Stimulated activated CD8-positive, alpha-beta memory T cell treated with anti-CD3 and anti-CD28 coated beads, Interleukin-7, amount 100 ng/mL, for 4 hours (primary cell): ENCODE measurements around the gene CEMIP.

Source experiments
- DNase-seq, 2 donors: peaks; one replicate each; pipeline ENCODE4 v3.0.0-alpha.2; 2020; ENCODE audit warnings: low read depth in 2 of 2

CEMIP gene

DNA sequence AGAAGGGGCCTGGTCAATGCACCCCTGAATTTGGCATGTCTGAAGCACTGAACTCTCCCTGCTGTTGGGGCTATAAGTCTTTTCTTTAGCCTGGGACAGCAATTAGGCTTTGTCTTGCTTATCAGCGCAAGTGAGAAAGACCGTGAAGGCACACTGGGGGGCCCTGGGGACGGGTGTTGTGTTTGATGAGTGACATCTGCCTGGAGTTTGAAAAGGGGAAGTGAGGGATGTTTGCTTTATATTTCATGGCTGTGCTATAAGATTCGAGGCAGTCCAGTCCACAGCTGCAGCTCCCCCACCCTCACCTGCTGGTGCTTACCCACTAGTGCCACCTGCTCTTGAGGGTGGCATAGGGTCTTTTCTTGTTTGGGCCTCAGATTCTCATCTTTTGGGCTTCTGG is 44.8 kb downstream of the CEMIP start:
- DNase-seq = no peak

DNA sequence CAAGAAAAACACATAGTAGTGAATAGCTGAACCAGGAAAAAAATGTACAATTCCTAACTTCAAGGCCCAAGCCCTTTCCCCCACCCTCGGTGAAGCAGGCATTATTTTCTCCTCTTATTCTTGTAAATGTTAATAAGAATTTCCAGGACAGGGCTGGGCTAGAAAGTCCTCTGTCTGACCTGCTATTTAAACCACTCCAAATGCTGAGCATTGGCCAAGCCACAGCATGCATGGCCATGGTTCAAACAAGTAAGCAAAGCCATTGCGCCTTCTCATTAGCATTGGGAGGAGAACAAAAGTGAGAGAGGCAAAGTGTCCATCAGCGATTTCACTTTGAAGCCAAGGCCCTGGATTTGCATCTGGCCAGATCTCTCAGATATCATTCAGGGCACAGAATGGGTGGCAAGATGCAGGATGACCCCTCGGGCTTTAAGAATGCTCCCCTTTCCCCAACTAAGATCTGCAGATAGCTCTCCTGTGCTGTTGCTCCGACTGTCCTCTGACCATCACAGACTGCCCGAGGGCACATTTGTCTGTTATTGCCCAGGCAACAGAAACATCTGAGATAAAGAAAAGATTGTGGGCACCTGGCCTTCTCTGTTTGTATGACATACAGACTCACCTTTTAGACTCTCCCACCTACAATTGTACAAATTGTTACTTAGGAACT is 46.3 kb downstream of the CEMIP start:
- no peak for DNase-seq

DNA sequence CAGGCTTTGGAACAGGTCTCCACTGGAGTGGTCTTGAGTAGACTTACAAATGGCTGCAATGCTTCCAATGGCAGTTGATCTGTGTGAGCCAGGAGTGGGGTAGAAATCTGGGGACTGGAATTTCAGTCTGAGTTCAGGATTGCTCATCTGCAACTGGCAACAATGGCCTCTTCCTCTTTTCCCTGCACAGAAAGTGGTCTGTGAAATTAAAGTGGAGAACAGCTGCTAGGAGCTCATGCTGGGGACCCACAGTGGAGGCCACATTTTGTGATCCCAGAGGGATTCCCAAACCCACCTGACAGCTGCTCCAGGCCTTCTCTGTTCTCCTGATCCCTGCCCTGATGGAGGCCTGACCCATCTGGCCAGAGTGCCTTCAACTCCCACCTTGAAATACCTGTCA is 49.6 kb downstream of the CEMIP start:
- no peak for DNase-seq

DNA sequence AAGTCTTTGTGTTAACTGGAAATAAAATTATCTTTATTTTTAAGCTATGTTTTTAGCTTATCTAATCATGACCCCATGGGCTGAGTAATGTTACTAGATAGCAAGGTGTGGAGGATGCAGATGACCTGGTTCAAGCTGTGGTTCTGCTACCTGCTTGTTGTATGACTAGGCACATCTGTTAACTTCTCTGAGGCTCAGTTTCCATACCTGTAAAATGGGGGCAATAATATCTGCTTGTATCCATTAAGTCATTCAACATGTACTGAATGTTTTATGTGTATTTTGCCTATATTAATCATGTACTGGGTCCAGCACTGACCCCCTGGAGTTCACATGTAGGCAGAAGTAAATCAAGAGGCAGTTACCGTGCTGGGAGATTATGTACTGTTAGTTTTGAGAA is 51.5 kb downstream of the CEMIP start:
- DNase-seq = no peak

DNA sequence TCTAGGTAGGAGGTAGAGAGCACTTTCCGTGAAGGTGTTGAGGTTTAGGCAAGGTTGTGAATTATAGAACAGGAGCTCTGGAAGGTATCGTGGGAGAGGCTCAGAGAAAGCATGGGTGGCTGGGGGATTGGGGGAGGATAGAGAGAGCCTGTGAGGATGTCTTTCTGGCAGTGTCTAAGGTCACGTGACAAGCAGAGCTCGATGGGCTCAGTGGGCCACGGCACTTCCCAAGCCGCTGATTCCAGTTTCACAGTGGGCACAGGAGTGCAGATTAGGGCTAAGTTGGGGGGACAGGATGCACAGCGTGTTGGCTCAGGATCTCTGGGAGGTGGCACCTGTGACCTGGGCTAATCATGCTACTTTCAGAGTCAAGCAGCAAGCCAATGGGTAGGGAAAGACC is 52.0 kb downstream of the CEMIP start:
- DNase-seq = no peak

DNA sequence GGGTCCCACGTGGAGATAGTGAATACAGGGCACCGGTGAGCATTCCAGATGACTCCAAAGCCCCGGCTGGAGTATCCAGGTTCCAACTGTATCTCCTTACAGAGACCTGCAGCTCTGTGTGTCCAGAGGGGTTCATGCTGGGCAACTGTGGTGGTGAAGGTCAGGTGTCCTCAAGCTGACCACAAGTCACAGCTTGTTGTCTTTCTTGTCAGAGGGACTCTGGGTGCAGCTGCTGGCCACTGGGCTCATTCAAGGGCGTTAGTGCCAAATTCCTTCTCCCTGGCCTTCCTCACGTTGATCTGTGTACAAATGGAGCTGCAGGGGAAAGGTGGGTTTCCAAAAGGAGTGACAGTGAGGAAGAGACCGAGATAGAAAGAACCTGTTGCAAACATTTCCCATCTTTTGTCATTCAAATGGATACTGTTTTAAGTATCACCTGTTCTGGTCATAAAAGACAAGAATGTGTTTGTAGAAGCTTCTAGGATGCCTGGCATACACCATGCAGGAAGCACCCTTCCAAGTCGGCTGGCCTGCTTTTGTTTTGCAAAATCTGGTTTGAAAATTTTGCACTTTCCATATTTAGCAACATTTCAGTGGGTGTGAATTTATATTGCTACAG is 52.5 kb downstream of the CEMIP start:
- no peak for DNase-seq

DNA sequence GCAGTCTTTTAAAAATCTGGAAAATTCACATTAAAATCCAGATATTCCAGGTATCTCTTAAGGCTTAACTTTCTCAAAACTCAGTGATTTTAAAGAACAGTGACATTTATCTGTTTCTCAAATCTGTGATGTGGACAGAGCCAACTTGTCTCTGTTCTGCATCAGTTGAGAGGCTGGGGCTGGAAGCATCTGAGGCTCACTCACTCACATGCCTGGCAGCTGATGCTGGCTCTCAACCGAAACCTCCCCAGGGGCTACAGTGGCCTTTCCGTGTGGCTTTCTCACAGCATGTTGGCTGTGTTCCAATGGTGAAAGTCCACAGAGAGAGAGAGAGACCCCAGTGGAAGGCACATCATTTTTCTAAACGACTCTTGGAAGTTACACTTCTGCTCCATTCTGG is 53.5 kb downstream of the CEMIP start:
- DNase-seq = no peak

DNA sequence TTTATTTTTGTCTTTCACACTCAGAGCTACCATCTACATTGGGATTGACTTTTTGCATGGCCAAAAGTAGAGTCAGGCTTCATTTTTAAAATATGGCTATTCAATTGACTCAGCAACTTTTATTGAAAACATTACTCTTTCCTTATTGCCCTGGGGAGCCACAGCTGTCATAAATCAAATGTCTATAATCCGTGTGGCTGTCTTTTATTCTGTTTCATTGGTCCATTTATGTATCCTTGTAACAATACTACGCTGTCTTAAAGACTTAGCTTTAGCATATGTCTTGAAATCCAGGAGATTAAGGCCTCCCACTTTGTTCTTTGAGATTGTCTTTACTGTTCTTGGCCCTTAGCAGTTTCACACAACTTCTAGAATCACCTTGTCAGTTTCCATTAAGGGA is 55.2 kb downstream of the CEMIP start:
- DNase-seq = no peak

DNA sequence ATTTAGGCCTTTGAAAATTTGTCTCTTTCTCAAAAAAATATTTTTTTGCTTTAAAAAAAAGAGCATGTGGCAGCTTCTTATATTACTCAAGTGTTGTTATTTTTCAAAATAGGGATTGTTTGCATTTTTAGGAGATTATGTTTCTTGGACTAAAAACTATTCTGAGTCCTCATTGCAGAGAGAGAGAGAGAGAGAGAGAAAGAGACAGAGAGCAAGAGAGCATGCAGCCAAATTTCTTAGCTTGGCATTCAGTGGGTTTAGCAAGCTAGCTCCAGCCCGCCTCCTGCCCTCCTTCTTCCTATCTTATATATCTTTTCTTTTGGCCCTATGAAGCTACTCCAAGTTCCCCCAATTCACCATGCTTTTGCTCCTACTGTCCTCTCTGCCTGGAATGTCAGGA is 55.7 kb downstream of the CEMIP start:
- DNase-seq = no peak

DNA sequence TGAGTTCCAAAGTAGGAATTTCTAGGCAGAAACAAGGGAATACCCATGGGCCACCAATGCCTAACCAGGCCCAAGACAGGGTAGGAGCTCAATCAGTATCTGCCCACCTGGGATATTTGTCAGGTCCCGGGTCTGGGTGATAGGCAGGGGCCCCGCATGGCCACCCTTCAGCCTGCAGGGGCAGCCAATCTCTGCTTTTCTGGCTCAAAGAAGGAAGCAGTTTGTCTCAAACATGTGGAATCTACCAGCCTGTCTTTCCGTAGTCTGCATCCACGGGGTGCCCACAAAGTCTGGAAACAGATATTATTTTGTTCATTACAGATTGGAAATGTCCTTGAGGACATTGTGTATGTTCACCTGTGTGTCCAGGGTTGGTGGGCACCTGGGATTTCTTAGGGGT is 56.2 kb downstream of the CEMIP start:
- DNase-seq = no peak

DNA sequence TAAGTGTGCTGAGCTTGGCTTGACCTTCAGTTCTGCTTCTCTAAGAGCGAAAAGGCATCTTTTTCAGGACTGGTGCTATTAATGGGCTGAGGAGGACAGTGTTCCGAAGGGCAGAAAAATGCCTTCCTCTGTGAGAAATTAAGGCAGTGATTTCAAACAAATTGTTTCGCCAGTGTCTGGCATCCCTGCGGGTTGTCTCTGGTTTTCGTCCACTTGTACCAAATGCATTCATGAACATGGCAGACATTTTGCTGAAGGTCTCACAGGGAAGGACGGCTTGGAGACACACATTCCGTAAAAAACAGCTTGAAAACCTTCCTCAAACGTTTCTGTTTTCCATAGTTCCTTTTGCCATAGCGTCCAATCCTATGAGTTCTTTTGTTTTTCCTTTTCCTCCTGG is 57.1 kb downstream of the CEMIP start:
- no peak for DNase-seq

DNA sequence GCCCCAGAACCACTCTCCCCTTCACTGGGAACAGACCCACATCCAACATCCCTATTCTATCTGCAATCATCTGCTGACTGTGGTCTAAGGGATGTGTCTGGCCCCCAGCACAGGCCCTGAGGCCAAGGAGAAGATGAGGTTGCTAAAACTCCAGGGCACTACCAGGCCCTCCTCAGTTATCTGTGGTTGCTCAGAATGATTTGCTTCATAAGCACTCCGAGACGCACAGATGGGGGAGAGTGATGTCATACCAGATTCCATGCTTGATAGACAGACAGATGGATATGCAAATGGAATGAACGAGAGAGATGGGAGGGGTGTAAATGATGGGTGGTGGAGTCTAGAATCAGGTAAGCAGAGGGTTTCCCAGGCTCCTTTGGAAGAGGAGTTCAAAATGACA is 57.8 kb downstream of the CEMIP start:
- DNase-seq = no peak

DNA sequence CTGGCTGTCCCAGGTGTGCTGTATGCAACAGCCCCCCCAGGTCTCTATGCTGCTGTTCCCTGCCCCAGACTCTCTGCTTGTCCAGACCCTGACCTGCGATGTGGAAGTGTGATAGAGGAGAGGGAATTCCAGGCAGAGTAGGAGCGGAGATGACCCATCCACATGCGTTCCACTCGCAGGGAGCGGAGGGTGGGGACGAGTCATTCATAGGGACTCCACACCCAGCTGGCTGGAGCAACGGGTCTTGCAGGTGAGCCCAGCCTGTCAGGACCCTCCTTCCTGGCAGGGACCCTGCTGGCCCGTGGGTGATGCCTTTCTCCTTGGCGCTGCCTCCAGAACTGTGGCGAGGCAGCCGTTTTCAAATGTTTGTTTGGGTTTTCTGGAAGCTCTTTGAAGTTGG is 58.8 kb downstream of the CEMIP start:
- no peak for DNase-seq

DNA sequence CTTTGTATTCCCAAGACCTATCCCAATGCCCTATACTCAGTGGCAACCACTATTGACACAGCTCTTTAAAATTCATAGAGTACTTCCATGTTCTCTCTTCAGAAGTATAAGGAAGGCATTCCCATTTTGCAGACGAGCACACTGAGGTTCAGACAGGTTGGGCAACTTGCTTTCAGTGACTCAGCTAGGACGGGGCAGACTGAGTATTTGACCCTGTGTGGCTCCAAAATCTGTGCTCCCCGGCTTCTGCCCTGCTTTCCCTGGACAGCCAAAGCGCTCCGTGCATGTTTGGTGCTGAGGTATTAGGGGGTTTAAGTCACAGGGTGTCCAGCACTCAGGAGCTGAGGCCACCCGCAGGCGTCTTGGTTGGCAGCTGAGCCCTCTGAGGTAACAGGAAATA is 59.5 kb downstream of the CEMIP start:
- DNase-seq = no peak

DNA sequence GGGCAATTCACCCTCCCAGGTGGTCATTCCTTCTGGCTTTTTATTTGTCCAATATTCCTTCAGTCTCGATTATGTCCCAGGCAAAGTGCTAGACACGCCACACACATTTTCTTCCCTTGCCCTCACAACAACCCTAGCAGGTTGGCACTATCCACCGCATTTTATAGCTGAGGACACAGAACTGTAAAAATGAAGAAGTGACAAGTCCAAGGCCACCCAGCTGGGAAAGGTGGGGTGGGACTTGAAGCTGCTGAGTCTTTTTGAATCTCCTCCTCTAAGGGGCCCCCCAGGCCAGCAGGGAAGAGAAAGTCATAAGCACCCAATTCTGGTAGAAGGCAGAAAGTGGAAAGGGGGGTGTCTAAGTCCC is 60.6 kb downstream of the CEMIP start:
- no peak for DNase-seq

DNA sequence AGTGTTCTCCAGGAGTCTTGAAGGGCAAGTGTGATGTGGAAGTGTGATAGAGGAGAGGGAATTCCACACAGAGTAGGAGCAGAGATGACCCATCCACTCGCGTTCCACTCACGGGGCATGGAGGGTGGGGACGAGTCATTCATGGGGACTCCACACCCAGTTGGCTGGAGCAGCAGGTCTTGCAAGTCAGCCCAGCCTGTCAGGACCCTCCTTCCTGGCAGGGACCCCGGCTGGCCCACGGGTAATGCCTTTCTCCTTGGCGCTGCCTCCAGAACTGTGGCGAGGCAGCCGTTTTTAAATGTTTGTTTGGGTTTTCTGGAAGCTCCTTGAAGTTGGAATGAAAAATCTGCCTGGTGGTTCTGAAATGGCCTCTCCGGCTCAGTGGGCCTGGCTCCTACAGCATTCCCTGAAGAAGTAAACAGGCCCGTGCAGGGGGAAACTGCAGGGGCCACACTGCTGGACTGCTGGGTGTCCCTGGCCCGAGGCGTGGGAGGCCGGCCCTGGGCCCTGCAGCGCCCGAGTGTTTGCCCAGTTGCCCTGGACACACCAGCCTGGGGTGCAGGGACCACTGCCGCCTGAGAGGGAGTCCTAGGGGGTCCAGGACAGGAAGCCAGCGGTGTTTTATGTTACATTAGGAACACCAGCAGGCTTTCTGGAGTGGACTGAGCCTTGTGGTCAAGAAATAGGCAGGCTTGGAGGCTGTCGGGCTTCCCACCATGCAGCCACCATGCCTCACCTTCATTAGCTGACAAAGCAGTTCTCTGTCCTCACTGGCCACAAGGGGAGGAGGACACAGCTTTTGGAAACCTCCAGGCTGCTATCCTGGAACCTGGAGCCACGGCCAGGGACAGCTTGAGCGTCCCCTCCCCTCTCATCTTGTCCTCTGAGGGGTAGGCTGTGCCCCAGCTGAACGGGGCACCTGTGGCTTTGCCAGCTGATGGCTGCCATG is 61.3 kb downstream of the CEMIP start:
- no peak for DNase-seq

DNA sequence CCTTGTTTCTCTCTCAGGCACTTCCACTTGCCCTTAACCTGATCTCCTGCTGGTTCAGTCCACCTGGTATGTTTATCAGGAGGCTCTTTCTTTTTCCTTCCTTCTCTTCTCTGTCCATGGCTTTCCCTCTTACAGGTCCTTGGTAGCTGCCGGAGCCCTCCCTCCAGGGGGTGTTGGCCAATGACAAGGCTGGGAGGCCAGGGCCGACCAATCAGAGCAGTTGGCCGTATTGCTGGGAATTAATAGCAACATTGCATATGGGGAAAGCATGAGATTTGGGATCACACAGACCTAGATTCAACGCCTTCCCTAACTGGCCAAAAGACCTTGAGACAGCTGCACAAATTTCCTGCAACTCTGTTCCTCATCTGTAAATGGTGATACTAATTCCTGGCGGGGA is 62.4 kb downstream of the CEMIP start:
- no peak for DNase-seq

DNA sequence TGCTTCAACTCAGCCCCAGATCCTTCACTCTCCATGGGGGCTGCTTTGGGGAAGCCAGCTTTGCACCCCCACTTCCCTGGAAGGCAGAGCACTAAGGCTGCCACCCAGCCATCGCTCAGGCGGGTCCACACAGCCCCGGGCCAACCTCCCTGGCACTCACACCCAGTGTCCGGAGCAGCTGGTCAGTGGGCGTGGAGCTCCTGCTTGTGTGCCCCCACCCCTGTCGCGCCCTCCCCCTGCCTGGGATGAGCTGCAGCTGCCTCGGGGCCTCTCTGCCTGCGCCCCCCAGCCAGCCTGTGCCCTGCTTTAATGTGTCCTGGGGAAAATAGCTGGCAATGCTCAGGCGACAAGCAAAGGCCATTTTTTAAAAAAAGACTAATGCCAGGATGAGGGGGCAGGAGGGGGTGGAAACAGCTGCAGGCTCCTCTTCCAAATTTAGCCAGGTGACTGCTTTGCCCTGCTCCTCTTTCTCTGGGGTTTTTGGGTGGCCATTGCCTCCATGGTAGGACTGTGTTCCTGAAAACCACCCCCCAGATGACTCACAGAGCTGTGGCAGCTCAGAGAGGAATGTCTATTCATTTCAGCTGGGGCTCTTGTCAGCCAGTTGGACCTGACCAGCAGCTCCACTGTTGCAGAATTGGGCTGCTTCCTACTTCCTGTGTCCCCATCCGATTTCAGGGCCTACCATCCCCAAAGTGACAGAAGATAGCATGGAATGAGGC is 65.0 kb downstream of the CEMIP start:
- no peak for DNase-seq

DNA sequence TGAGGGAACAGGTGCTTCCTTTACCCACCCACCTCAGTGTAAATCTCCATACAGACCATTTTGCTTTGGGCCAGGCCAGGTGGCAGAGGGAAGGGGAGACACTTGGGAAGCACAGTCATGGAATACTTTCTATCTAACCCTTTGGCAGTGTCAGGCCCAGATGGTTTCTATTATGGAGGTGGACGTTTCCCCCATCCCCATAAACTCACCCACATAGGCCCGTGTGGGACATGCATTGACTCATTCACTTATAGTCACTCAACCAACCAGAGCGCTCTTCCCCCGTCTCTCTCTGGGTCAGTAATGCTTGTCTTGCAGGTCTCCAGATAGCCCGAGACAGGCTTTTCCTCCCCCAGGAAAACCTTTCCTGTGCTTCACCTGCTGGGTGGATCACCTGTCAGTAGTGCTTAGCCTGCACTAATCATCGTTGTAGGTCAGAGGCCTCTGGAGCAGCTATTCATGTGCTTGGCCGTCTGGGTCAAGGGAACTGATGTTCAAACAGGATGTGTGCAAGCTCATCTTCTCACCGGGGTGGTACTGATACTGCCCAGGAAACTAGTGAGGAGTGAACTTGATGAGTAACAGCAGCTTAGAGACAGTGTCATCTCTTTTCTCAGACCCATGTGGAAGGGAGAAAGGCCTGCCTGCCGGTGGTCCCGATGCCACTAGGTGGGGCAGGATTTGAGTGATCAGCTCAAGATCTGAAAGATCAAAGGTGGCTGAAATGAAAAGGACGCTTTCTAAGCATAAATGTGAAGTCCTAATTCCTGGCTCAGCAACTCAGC is 67.1 kb downstream of the CEMIP start:
- no peak for DNase-seq

DNA sequence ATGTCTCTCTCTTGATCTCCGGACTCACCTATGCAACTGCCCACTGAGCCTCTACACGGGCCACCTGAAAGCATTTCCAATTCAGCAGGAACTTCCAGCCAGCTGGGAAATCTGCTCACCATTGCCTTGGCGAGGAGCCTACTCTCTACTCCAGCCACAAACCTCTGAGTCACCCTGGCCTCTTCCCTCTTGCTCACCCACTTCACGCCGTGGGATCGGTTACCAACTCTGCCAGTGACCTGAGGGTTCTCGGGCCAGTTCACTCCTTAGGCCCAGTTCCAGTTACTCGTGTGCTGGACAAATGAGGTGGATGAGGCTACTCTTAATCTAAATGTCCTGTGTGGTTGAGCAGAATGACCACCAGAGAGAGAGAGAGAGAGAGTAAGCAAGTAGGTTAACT is 70.1 kb downstream of the CEMIP start:
- DNase-seq = no peak

DNA sequence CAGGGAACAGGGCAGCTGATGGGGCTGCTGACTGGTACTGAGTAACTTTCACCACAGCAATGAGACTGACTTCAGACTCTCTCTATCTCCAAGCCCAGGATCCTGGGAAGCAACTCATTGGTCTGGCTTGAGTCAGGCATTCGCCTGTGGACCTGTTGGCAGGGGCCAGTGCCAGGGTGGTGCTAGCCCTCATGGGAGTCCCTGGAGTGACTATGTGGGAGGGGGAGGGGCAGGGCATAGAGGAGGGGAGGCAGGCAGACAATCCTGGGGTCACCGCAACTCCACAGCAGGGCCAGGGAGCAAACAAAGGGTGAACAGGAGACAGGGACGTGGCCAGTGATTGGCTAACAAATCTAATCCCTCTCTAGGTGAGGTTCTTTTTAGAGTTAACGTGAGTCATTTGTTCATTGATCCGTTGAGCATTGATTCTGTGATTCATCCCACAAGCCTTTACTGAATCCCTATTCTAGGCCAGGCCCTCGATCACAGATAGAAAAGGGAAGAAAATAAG is 71.8 kb downstream of the CEMIP start:
- no peak for DNase-seq
